HL-60 (cell line): ENCODE data around the gene PHLDA2.

ENCODE experiments used
- DNase-seq, 2 experiments: peaks; one replicate each; pipeline ENCODE4 v3.0.0-alpha.2; 2010 to 2020; ENCODE audit warnings: low read depth in 1 of 2, low spot score in 1 of 2
- H3K27ac ChIP-seq: fragments of 250-450 bp; sonication (Bioruptor Pico); replicated peaks from 2 replicates; pipeline ENCODE4 v1.5.1; 2020; ENCODE audit warnings: mild to moderate bottlenecking, moderate library complexity
- H3K27me3 ChIP-seq: fragments of 250-450 bp; sonication (Bioruptor Pico); 2 replicates; pipeline ENCODE4 v1.5.1; 2021; ENCODE audit warnings: mild to moderate bottlenecking, moderate library complexity; ENCODE audit not compliant: insufficient read depth, poor library complexity, severe bottlenecking
- H3K4me3 ChIP-seq: replicated peaks from 2 replicates; pipeline ENCODE4 v1.5.1; 2011; ENCODE audit warnings: mild to moderate bottlenecking, control low read depth, low read length; ENCODE audit not compliant: insufficient read depth
- CTCF ChIP-seq: IDR thresholded peaks from one replicate; pipeline ENCODE4 v1.5.1; 2011; ENCODE audit warnings: low read length, control low read depth, inconsistent platforms; ENCODE audit not compliant: insufficient read depth
- GABPA ChIP-seq: IDR thresholded peaks from 2 replicates; pipeline ENCODE4 v1.6.1; 2012; ENCODE audit warnings: low read depth
- POLR2AphosphoS5 ChIP-seq: IDR thresholded peaks from 2 replicates; pipeline ENCODE4 v1.6.1; 2012; ENCODE audit warnings: low read depth
- SPI1 ChIP-seq: IDR thresholded peaks from 2 replicates; pipeline ENCODE4 v1.6.1; 2012; ENCODE audit warnings: low read depth, mild to moderate bottlenecking, borderline replicate concordance
- long read RNA-seq: library from polyadenylated mRNA; unstranded; transcript quantifications from one replicate; pipeline ENCODE4 v2.0.0, GENCODE V29; 2020
- TF ChIP-seq, protein P1 (sequence below): IDR thresholded peaks from 2 replicates; pipeline ENCODE4 v1.6.1; 2012; ENCODE audit warnings: low read depth; ENCODE audit not compliant: insufficient replicate concordance

PHLDA2 gene, protein sequence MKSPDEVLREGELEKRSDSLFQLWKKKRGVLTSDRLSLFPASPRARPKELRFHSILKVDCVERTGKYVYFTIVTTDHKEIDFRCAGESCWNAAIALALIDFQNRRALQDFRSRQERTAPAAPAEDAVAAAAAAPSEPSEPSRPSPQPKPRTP
- long read RNA-seq, result 0 reads

GRCh38 chr11:2928605-2929530, at the start of gene PHLDA2:
PHLDA2 (minus strand) TSS chr11:2929420; CDS start chr11:2929364, 56 bp downstream.
- H3K27ac ChIP-seq, result no peak within 1 kb of the TSS

GRCh38 chr11:2977113-2977512, 47.9 kb upstream of the PHLDA2 start:
- no peaks in the 10 kb centered on the region for H3K27me3 ChIP-seq
- no peak overlapping the region for H3K4me3 ChIP-seq
- DNase-seq, result no peak
- no peak overlapping the region for H3K27ac ChIP-seq
- no peak for TF ChIP-seq POLR2AphosphoS5
- no peak for TF ChIP-seq SPI1
- no peak for TF ChIP-seq CTCF
- no peak for TF ChIP-seq GABPA
- TF ChIP-seq, protein P1, sequence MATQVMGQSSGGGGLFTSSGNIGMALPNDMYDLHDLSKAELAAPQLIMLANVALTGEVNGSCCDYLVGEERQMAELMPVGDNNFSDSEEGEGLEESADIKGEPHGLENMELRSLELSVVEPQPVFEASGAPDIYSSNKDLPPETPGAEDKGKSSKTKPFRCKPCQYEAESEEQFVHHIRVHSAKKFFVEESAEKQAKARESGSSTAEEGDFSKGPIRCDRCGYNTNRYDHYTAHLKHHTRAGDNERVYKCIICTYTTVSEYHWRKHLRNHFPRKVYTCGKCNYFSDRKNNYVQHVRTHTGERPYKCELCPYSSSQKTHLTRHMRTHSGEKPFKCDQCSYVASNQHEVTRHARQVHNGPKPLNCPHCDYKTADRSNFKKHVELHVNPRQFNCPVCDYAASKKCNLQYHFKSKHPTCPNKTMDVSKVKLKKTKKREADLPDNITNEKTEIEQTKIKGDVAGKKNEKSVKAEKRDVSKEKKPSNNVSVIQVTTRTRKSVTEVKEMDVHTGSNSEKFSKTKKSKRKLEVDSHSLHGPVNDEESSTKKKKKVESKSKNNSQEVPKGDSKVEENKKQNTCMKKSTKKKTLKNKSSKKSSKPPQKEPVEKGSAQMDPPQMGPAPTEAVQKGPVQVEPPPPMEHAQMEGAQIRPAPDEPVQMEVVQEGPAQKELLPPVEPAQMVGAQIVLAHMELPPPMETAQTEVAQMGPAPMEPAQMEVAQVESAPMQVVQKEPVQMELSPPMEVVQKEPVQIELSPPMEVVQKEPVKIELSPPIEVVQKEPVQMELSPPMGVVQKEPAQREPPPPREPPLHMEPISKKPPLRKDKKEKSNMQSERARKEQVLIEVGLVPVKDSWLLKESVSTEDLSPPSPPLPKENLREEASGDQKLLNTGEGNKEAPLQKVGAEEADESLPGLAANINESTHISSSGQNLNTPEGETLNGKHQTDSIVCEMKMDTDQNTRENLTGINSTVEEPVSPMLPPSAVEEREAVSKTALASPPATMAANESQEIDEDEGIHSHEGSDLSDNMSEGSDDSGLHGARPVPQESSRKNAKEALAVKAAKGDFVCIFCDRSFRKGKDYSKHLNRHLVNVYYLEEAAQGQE, result no peak

More at GRCh38 chr11:2928605-2929530, at the start of gene PHLDA2:
- no peak for TF ChIP-seq GABPA
- TF ChIP-seq, protein P1, result no peak
- TF ChIP-seq POLR2AphosphoS5, result no peak
- no peak for TF ChIP-seq SPI1
- TF ChIP-seq CTCF, result no peak
- Histone ChIP-seq H3K4me3 (peak within 1 kb of the TSS; percentile 48), H3K27me3 (peaks cover 31% of the 10 kb centered on the region)
- DNase-seq, result peak; percentile 48 to 60

DNA sequence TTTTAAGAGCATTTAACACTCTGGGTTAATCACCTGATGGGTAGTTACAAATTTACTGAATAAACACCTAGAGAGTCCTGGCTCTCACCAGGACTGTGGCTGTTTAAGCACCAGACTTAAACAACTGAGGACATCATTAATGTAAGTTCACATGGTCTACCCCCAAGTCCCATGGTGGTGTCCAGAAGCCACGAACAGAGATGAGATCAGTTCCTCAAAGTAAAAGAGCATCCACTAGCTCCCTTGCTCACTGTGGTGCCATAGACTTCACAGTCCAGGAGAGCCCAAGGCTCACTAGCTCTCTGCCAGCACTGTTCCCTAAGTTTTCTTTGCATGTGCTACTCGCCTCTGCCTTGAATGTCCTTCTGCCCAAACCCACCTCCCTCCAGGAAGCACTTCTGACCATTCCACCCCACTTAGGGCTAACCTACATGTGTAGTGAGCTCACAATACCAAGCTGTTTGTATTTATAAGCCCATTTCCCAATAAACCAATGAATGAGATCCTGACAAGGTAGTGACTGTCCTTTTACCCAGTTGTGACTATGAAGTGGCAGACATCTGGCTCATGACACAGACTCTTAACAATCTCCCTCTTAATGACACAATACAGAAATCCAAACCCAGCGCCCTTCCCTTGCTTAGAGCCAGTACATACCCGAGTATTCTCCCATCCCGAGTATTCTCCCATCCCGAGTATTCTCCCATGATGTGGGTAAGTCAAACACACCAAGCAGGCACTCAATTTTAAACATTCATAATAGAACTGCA, 47.3 kb upstream of the PHLDA2 start:
- no peak overlapping the region for H3K27ac ChIP-seq
- DNase-seq, result no peak
- no peaks in the 10 kb centered on the region for H3K27me3 ChIP-seq
- H3K4me3 ChIP-seq, result no peak overlapping the region
- no peak for TF ChIP-seq GABPA
- TF ChIP-seq POLR2AphosphoS5, result no peak
- no peak for TF ChIP-seq SPI1
- TF ChIP-seq CTCF, result no peak
- TF ChIP-seq, protein P1, result no peak
